Measurements from ENCODE around the gene LAMA5.

Gene LAMA5

GRCh38 chr20:62356589-62357186 is 10.4 kb downstream of the LAMA5 start:
- DNase-seq = no peak

DNA sequence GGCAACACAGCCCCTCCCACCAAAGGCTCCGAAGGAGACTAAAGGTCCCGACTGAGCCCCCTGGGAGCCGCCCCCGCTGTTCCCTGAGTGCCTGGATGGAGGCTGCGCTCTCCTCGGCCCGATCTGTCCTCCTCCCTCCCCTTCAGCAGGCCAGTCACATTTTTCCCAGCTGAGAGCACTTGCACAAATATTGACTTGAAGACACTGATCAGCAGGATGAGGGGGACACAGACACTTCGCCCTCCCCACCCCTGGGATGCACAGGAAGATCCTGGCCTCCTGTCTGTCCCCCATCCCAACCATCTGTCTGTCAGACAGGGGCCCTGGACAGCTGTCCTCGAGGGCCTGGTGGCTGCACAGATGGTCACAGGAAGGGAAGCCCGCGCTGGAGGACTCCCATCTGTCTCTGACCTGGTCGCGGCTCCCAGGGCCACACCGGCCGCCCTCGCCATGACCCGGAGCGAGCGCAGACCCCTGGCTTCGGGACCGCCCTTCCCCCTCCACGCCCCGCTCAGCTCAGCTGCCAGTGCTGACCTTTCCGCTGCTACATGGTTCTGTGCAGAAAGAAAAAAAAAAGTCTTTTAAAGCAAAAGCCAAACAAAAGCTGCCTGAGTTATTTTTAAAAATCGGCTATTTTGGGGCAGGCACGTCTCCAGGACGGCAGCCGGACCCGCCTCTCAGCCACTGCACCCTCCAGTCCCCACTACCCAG is 11.1 kb downstream of the LAMA5 start:
- peak; percentile 27 for DNase-seq

DNA sequence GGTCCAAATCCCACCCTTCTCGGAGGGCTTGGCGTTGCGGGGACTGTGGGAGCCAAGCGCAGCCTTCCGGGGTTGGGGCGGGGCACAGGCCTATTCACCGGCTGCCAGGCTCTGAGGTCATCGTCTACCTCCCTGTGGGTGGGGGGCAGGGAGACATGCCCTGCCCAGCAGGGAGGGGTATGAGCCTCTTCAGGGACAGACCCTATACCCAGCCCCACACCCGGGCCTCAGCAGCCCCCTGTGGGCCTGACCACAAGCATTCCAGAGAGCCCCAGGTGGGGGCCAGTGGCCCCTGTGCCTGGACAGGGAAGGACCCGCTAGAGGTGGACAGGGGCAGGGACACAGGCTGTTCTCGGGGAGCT is 11.6 kb downstream of the LAMA5 start:
- peak; percentile 66 for DNase-seq

DNA sequence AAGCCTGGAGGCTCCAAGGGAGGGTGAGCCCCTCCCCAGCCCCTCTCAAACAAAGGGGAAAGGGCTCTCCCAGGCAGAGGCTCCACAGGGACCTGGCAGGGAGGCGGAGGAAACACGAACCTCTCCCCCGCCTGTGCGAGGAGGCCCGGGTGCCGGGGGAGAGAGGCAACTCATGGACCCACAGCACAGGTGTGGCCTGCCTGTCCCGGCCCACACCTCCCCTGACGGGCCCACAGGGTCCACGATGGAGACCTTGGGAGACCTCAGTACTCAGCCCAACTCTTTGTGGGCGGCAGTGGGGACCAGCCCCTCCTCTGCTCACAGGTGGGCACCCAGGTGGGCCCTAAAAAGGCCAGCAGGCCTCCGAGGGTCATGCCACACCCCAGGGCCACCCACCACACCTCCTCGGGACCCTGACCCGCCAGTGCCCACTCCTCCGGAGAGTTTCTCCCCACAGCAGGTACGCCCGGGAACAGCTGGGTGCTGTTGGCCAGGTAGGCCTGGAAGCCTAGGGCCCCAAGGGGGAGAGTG is 12.2 kb downstream of the LAMA5 start:
- no peak for DNase-seq

DNA sequence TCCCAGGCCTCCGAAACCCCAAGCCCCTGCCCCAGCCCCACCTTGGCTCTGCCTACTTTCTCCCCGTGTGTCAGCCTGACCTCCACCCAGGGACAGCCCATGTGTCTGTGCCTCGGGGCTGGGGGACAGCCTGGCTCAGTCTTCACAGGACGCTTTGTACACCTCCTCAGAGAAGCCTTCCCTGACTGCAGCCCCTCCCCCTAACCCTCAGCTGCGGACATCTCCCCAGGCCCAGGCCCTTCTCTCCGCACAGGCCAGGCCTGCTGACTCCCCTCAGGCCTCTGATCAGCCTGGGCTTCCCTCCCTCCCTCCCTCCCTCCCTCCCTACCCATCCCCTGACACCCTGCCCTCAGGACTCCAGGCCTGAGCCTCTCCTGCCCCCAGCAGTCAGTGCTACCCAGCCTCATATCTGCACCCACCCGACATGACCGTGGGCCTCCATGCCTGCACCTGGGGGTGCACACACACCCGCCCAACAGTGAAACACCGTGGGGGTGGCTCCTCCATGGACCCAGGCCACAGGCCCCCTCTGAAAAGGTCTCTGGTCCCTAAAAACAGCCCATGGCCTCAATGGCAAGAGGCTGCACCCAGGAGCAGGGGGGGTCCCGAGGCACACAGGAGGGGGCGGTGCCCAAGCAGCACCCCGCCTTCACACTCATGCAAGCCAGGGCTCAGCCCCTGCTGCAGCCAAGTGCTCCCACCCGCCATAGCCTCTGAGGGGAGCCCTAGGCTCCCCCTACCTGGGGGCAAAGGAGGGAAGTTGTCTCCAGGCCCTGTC is 12.9 kb downstream of the LAMA5 start:
- no peak for DNase-seq

DNA sequence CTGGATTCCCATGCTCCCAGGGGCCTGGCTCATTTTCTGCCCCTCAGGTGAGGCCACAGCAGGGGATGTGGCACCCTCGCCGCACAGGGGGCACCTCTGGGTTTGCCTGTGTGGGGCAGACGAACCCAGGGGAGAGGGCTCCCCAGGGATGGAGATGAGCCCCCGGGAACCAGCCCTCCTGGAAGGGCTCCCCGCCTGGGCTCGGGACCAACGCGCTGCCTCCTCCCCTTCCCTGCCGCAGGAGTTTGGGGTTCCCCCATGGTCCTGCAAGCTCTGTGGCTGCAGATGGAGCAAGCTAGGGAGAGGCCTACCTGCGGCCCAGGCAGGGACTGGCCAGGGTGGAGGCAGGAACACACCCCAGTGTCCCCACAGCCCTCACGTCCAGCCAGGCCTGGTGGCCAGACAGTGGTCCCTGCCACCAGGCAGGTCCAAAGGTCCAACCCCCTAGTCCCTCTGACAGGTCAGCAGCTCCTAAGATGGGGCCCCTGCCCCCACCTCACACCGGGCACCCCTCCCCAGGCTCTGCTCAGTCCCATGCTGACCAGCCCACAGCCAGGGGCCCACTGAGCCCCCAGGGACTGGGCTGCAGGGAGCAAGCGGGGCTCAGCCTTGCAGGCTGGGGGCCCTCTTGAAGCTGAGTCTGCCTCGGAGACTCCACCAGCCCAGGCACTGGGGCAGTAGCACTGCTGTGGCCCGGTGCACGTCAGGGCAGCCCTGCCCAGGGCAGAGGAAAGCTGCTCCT is 13.7 kb downstream of the LAMA5 start:
- no peak for DNase-seq

DNA sequence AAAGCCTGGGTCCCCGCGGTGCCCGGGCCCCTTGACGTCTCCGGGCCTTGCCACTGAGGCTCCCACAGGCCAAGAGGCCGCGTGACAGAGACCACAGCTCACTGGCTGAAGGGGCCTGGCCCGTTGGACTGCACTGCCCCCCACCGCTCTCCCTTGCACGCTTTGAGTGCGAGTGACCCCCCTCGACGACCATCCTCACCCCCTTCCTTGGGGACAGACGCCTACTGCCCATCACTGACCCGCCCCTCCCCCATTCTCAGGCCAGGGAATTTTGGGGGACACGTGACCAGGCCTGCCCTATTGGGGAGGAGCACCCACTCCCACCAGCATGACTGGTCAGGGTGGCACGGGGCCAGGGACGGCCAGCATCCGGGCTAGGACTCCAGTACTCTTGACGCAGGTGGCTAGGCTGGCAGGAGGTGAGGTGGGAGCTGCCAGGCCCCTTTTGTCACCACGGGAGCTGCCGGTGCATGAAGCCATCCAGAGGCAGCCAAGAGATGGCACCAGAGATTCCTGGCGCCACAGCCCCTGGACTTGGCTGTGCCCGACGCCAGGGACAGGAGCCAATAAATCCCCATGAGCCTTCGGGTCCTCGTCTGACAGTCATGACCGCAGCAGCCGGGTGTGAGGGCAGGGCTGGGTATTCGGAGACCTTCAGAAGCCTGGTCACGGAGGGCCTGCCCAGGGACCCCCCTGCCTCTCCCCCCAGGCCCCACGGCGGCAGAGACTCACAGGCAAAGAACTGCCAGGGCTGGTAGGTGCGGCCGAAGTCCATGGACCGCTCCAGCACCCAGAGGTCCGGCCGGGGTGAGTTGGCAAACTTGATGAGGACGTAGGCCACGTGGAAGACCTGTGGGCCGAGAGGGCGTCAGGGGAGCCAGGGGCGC is 14.5 kb downstream of the LAMA5 start:
- DNase-seq = peak; percentile 61

DNA sequence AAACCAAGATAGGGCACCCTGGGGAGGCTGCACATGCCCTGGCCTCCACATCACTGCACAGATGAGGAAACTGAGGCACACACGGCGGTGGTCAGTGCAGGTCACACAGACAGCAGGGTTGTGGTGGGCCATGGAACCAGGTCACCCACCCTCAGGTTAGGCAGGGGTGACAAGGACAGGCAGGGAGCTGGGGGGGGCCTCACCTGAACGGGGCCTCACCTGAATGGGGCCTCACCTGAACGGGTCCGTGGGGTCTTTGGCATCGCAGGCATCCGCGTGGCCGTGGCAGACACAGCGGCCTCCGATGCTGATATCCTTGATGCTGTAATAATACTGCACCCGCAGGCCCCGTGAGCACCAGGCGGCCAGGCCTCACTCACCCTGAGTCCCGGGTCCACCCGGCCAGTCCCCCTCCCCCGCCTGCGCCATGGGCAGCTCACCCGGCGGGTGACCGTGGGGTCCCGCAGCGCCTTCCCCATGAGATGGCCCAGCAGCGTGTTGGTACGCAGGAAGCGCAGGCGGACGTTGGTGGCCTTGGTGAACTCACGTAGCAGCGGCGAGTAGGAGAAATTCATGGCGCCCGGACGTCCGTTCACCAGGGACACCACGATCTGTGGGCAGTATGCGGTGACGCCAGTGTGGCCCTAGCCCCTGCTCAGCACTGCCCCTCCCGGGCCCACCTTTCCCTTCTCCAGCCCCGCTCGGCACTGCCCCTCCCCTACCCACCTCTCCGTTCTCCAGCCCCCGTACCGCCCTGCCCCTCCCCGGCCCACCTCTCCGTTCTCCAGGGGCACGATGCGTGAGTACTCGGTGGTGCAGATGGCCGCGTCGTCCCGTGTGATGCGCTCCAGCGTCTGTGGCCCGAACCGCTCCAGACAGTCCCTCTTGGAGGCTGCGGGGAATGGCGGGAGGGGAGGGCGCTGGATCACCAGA is 15.4 kb downstream of the LAMA5 start:
- DNase-seq = no peak

DNA sequence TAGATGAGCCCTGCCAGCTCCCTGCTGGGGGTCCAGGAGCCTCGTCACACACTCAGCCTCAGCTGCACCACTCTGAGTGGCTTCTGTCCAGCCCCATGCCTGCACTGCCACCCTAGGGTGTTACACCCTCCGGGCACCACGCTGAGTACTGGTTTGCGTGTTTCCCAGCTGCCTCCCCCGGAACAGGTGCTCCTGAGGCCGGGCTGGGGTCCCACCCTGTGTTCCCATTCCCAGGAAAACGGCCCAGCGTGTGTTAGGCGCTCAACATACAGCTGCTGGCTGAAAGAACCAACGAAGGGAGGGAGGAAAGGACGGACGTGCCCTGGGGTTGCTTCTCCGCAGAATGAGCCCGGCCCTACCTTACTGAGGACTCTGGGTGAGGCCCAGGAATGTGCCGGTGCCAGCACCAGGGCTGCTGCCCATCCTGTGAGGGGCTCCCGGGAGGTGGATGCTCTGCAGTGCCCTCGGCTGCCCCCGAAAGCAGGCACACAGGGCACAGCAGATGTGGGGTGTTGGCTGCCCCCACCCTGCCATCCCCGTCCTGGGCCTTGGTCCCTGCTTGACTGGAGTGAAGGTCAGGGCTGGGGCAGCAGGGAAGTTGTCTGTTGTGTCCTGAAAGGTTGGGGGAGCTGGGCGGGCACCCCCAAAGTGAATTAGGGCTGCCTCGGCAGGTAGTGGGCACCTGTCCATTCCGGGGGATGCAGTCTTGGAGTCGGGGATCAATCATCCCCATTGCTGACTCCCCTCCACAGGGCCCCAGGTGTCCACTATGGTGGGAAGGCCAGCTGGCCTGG is 16.3 kb downstream of the LAMA5 start:
- DNase-seq = no peak

DNA sequence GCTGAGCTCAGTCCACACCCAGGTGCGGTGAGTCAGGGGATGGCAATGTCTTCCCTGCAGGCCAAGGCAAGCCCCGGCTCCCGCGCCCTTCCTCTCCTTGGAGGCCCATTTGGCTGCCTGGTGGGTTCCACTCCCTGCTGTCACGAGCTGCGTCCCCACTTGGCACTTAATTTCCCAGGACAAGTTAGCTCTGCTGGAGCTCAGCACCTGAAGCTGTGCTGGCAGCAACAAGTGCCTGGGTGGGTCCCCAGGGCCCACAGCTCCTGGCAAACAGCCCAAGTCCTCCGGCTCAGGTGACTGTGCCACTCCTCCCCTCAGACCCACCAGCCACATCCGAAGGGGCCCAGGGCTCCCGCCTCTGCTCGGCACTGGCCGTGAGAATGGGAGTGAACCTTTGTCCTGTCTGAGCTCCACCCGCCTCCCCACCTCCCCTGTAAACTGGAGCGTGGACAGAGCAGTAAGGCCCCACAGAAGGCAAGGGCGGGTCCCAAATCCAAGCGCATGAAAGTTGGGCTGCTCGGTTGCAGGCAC is 16.9 kb downstream of the LAMA5 start:
- peak; percentile 84 for DNase-seq

DNA sequence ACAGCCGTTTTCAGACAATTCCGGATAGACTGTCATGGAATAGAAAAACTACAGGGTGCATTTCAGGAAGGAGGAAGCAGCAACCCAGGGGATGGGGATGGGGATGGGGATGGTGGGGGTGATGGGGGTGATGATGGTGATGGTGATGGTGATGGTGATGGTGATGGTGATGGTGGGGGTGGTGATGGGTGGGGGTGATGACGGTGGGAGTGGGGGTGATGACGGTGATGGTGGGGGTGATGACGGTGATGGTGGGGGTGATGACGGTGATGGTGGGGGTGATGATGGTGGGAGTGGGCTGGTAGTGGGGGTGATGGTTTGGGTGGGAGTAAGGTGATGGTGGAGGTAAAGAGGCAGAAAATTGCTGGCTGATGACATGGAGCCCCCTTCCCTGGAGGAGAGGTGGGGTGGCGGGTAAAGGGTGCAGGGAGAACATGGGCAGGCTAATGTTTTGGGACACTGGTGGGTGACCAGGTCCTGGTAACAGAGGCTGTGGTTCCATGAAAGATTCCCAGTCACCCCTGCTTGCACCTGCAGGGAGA is 17.5 kb downstream of the LAMA5 start:
- DNase-seq = no peak

DNA sequence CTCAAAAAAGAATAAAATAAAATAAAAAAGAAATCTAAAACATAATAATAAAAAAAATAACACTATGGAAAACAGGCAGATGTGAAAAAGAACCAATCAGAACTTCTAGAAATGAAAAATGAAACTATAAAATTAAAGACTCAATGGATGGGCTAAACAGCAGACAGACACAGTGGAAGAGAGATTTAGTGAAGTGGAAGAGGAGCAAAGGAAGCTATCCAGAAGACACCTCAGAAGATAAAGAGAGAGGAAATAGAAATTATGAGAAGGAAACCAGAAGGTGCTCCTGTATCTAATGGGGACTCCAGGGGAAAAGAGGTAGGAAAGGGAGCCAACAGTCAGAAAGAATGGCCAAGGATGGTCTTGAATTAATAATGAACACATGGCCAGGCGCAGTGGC is 18.5 kb downstream of the LAMA5 start:
- no peak for DNase-seq

DNA sequence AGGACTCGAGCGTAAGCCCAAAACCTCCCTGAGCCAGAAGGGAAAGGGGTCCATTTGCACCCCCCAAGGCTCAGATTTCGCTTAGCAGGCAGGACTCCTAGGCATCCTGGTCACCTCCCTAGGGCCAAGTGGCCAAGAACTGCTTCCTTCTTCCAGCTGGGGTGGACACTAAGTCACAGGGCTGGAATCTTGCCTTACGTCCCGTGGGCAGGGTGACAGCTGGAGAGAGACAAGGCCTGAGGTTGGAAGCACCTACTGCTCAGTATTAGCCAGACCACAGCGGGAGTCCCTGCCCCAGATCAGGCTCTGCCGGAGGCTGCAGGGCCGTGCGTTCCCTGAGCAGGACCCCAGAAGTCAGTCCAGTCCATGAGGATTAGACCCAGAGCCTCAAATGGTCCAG is 19.7 kb downstream of the LAMA5 start:
- no peak for DNase-seq

- DNase-seq = no peak
Measured at GRCh38 chr20:62347151-62347404, 20.0 kb downstream of the LAMA5 start.

GRCh38 chr20:62346398-62347150 is 20.5 kb downstream of the LAMA5 start:
- DNase-seq = no peak

DNA sequence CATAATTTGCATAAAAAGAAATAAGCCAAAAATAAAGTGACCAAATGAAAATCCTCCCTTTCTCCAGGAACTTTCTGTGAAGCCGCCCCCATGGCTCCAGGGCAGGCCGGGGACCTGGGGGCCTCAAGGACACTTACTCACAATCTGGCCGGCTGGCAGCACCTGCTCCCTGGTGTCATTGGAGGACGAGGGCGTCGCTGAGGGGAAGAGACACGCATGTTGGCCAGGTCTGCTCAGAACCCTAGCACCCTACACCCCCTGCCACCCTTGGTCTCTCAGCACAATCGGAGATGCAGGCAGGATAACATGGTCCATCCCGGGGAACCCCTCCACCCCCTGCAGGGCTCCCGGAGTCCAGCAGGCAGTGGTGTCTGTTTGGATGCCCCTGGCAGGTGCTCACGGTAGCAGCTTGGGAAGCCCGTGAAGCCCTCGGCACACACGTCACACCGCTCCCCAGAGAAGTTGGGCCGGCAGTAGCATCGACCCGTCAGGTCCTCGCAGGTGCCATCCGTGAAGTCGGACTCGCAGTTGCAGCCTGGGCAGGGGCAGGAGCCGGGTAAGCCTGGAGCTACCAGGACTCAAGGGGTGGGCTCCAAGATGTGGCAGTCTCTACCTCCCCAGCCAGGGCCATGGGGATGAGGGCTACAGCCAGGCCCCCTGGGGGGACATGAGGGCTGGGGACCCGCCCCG is 21.3 kb downstream of the LAMA5 start:
- no peak for DNase-seq

DNA sequence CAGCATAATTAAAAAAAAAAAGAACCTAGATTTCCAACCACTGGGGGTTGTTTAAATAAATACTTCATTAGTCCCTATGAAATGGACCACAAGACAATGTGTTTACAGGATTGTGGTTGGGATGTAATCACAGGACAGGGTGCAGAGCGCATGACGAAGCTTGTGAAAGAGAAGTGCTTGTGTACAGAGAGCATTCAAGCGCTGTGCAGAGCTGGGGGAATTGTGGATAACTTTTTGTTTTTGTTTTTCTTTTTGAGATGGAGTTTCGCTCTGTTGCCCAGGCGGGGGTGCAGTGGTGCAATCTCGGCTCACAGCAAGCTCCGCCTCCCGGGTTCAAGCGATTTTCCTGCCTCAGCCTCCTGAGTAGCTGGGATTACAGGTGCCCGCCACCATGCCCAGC is 22.3 kb downstream of the LAMA5 start:
- DNase-seq = no peak

- DNase-seq = no peak
Measured at GRCh38 chr20:62344092-62344491, 23.0 kb downstream of the LAMA5 start.

- DNase-seq = peak; percentile 76
Measured at GRCh38 chr20:62342910-62343309, 24.2 kb downstream of the LAMA5 start.
